ENCODE measurements around the gene EPN3. TPM values are rescaled to one million over a fixed set of nuclear protein-coding genes. Genes with fewer than 3 reads are reported as not detected.

The EPN3 gene
- polyA plus RNA-seq, 1 of the 3 experiments (the other 2 are of a cell fraction), result 0.05 TPM

DNA sequence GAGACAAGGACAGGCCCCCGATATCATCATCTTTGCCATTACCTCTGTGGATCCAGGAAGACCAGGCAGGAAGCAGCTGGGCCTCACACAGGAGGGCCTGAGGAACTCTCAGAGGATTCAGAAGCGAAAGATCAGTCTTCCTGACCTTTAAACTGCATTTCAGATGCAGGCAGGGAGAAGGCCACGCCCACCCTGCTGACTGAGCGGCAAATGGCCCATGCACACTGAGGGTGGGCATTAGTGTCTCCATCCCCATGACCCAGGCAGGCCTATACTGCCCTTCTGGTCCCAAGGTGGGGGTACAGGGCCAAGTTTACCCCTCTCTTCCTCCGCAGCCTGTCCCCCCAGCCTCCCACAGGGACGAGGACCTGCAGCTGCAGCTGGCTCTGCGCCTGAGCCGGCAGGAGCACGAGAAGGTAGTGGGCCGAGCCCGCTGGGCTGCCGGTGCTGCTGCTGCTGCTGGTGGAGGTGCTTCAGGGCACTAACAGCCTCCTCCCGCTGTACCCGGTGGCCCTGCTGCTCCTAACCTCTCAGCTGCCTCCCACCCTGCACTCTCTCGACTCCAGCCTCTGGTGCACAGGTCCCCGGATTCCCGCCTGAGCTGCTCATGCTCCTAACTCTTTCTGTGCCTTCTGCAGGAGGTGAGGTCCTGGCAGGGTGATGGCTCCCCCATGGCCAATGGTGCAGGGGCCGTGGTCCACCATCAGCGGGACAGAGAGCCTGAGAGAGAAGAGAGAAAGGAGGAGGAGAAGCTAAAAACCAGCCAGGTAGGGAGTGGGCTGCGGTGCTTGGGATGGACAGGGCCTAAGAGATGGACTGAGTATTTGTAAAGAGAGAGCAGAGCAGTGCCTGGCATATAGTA lies 6.2 kb downstream of the EPN3 start:
- H3K9ac ChIP-seq, result no peak overlapping the region
- WGBS (ENCODE audit: low lambda C conversion rate), result 87% methylated on average over 18 of the region's 20 CpGs

GRCh38 chr17:50539762-50540559 lies 7.4 kb downstream of the EPN3 start:
- H3K9me3 ChIP-seq, result no peaks in the 10 kb centered on the region
- POLR2A ChIA-PET, result no interaction called here
- TF ChIP-seq FOSL2 (IDR thresholded peaks at IDR 0.05; ENCODE audit: borderline replicate concordance, low read depth) (no peak), MXI1 (IDR thresholded peaks at IDR 0.05; ENCODE audit: low read depth, low read length) (no peak), POLR2AphosphoS5 (IDR thresholded peaks at IDR 0.05; ENCODE audit: low read depth, low read length) (no peak), MEF2A (IDR thresholded peaks at IDR 0.05; ENCODE audit: borderline replicate concordance, low read depth) (no peak), RFX5 (IDR thresholded peaks at IDR 0.05; ENCODE audit: low read length) (no peak), SMC3 (IDR thresholded peaks at IDR 0.05; ENCODE audit: low read depth, low read length) (no peak), RAD21 (IDR thresholded peaks at IDR 0.05; ENCODE audit: low read length) (no peak), NFIC (IDR thresholded peaks at IDR 0.05; ENCODE audit: borderline replicate concordance) (no peak), RCOR1 (IDR thresholded peaks at IDR 0.05; ENCODE audit: low read length) (no peak), ELF1 (IDR thresholded peaks at IDR 0.05) (no peak)
- TF ChIP-seq, protein P1, sequence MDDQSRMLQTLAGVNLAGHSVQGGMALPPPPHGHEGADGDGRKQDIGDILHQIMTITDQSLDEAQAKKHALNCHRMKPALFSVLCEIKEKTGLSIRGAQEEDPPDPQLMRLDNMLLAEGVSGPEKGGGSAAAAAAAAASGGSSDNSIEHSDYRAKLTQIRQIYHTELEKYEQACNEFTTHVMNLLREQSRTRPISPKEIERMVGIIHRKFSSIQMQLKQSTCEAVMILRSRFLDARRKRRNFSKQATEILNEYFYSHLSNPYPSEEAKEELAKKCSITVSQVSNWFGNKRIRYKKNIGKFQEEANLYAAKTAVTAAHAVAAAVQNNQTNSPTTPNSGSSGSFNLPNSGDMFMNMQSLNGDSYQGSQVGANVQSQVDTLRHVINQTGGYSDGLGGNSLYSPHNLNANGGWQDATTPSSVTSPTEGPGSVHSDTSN (IDR thresholded peaks at IDR 0.05), result no peak
- TF ChIP-seq, protein P2, sequence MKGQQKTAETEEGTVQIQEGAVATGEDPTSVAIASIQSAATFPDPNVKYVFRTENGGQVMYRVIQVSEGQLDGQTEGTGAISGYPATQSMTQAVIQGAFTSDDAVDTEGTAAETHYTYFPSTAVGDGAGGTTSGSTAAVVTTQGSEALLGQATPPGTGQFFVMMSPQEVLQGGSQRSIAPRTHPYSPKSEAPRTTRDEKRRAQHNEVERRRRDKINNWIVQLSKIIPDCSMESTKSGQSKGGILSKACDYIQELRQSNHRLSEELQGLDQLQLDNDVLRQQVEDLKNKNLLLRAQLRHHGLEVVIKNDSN (IDR thresholded peaks at IDR 0.05; ENCODE audit: borderline replicate concordance, low read depth), result no peak
- TF ChIP-seq, protein P3, sequence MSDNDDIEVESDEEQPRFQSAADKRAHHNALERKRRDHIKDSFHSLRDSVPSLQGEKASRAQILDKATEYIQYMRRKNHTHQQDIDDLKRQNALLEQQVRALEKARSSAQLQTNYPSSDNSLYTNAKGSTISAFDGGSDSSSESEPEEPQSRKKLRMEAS (IDR thresholded peaks at IDR 0.05; ENCODE audit: low read depth), result no peak

More for the DNA sequence above, 6.2 kb downstream of the EPN3 start:
- Histone ChIP-seq H3K4me1 (ENCODE audit: control insufficient read depth in 1 of 2, insufficient read depth in 2 of 2, low read depth in 1 of 2, low read length in 1 of 2) (peaks cover 18 to 23% of the 10 kb centered on the region in 2 experiments), H4K20me1 (ENCODE audit: insufficient read depth) (no peaks in the 10 kb centered on the region), H2AFZ (ENCODE audit: low read depth) (no peak overlapping the region), H3K79me2 (ENCODE audit: insufficient read depth) (peaks cover 4% of the 10 kb centered on the region; the same call in 1 of the 2 replicates), H3K9me3 (no peaks in the 10 kb centered on the region), H3K4me3 (ENCODE audit: low read depth in 2 of 2, low read length in 1 of 2) (no peak overlapping the region), H3K27me3 (ENCODE audit: insufficient read depth) (no peaks in the 10 kb centered on the region), H3K36me3 (replicated peaks in 1 of 2; ENCODE audit: control insufficient read depth in 1 of 2, insufficient read depth in 2 of 2, low read length in 1 of 2) (no peaks in the 10 kb centered on the region), H3K9me2 (no peaks in the 10 kb centered on the region), H3K27ac (ENCODE audit: low read depth in 2 of 2, low read length in 1 of 2) (no peak overlapping the region), H3K4me2 (no peak overlapping the region), H3F3A (replicated peaks; ENCODE audit: insufficient read depth) (no peaks in the 10 kb centered on the region)
- ChIA-PET POLR2A (interaction anchor here (0.6 kb wide), 1 partner anchor 616 kb away, joined by 3 read pairs; no protein-coding TSS in a partner anchor), CTCF (interaction anchor here (1.9 to 24.2 kb wide), 4 partner anchors 11 to 85 kb away, joined by 9 to 1212 read pairs (median 10); no protein-coding TSS in a partner anchor)
- TF ChIP-seq EP300 (IDR thresholded peaks at IDR 0.05; ENCODE audit: borderline replicate concordance in 1 of 2, low read depth in 1 of 2, low read length in 1 of 2) (no peak), NFIC (IDR thresholded peaks at IDR 0.05; ENCODE audit: borderline replicate concordance) (no peak), EZH2phosphoT487 (IDR thresholded peaks at IDR 0.05; ENCODE audit: borderline replicate concordance, low read depth) (no peak), RCOR1 (IDR thresholded peaks at IDR 0.05; ENCODE audit: low read length) (no peak), NRF1 (IDR thresholded peaks at IDR 0.05; ENCODE audit: low read depth, low read length) (no peak), ELF1 (IDR thresholded peaks at IDR 0.05) (no peak), TCF12 (IDR thresholded peaks at IDR 0.05) (no peak), SIN3A (IDR thresholded peaks at IDR 0.05; ENCODE audit: borderline replicate concordance, low read depth, low read length) (no peak)
- TF ChIP-seq, protein P2 (IDR thresholded peaks at IDR 0.05; ENCODE audit: borderline replicate concordance, low read depth), result no peak
- TF ChIP-seq, protein P1 (IDR thresholded peaks at IDR 0.05), result no peak
- TF ChIP-seq, protein P3 (IDR thresholded peaks at IDR 0.05; ENCODE audit: low read depth), result no peak
- DNase-seq, result no peak

More at GRCh38 chr17:50539762-50540559, 7.4 kb downstream of the EPN3 start:
- Histone ChIP-seq H3F3A (replicated peaks; ENCODE audit: insufficient read depth) (no peaks in the 10 kb centered on the region), H3K27ac (ENCODE audit: low read depth in 2 of 2, low read length in 1 of 2) (no peak overlapping the region), H3K79me2 (ENCODE audit: insufficient read depth) (peaks cover 4% of the 10 kb centered on the region; the same call in 1 of the 2 replicates), H3K36me3 (replicated peaks in 1 of 2; ENCODE audit: control insufficient read depth in 1 of 2, insufficient read depth in 2 of 2, low read length in 1 of 2) (no peaks in the 10 kb centered on the region), H2AFZ (ENCODE audit: low read depth) (no peak overlapping the region), H3K9ac (no peak overlapping the region), H4K20me1 (ENCODE audit: insufficient read depth) (no peaks in the 10 kb centered on the region), H3K4me2 (no peak overlapping the region), H3K4me1 (ENCODE audit: control insufficient read depth in 1 of 2, insufficient read depth in 2 of 2, low read depth in 1 of 2, low read length in 1 of 2) (peaks cover 12 to 18% of the 10 kb centered on the region in 2 experiments; a peak in 3 of 4 replicates), H3K4me3 (ENCODE audit: low read depth in 2 of 2, low read length in 1 of 2) (no peak overlapping the region), H3K9me2 (no peaks in the 10 kb centered on the region), H3K27me3 (ENCODE audit: insufficient read depth) (no peaks in the 10 kb centered on the region)
- DNase-seq, result no peak
- CTCF ChIA-PET, result interaction anchor here (1.7 to 24.2 kb wide), 5 partner anchors 10 to 243 kb away, joined by 5 to 1212 read pairs (median 11); partner anchors contain the start of gene CACNA1G
- 89% methylated on average over 15 of the region's 15 CpGs for WGBS (ENCODE audit: low lambda C conversion rate)
